H9 (cell line): Measurements from ENCODE around the gene ACADS. TPM values are rescaled to one million over a fixed set of nuclear protein-coding genes. Genes with fewer than 3 reads are reported as not detected.

Experiments used
- DNase-seq: peaks from one replicate; pipeline ENCODE4 v3.0.0-alpha.2; 2017
- H2AFZ ChIP-seq: one replicate; pipeline ENCODE4 v1.6.1; 2013; ENCODE audit warnings: mild to moderate bottlenecking, low read length, control low read depth, moderate library complexity
- H2AK5ac ChIP-seq: 2 replicates; pipeline ENCODE4 v1.6.1; 2013; ENCODE audit warnings: low read length, control low read depth, mixed read lengths; ENCODE audit not compliant: insufficient read length
- H2BK120ac ChIP-seq: one replicate; pipeline ENCODE4 v1.6.1; 2013; ENCODE audit warnings: low read depth, mild to moderate bottlenecking, low read length, control low read depth, inconsistent platforms; ENCODE audit not compliant: poor library complexity, severe bottlenecking
- H2BK12ac ChIP-seq: 2 replicates; pipeline ENCODE4 v1.6.1; 2013; ENCODE audit warnings: low read length, control low read depth, mixed read lengths, low read depth; ENCODE audit not compliant: insufficient read length
- H2BK15ac ChIP-seq: 2 replicates; pipeline ENCODE4 v1.6.1; 2013; ENCODE audit warnings: low read depth, low read length, control low read depth
- H2BK20ac ChIP-seq: one replicate; pipeline ENCODE4 v1.6.1; 2013; ENCODE audit warnings: low read depth, mild to moderate bottlenecking, low read length, control low read depth, inconsistent platforms; ENCODE audit not compliant: poor library complexity, severe bottlenecking
- H2BK5ac ChIP-seq: 2 replicates; pipeline ENCODE4 v1.6.1; 2013; ENCODE audit warnings: low read length, control low read depth, mixed read lengths; ENCODE audit not compliant: insufficient read length
- H3K14ac ChIP-seq: 2 replicates; pipeline ENCODE4 v1.6.1; 2013; ENCODE audit warnings: low read length, control low read depth; ENCODE audit not compliant: insufficient read depth
- H3K18ac ChIP-seq: 2 replicates; pipeline ENCODE4 v1.6.1; 2013; ENCODE audit warnings: low read depth, mild to moderate bottlenecking, mixed read lengths, low read length, control low read depth; ENCODE audit not compliant: insufficient read length
- H3K23ac ChIP-seq: 2 replicates; pipeline ENCODE4 v1.6.1; 2013; ENCODE audit warnings: low read length, control low read depth, mixed read lengths, low read depth; ENCODE audit not compliant: insufficient read length
- H3K23me2 ChIP-seq: 2 replicates; pipeline ENCODE4 v1.6.1; 2013; ENCODE audit warnings: low read depth, mild to moderate bottlenecking, mixed read lengths, low read length, control low read depth; ENCODE audit not compliant: insufficient read length, poor library complexity, severe bottlenecking
- H3K27ac ChIP-seq: 2 replicates; pipeline ENCODE4 v1.5.1; 2013; ENCODE audit warnings: low read length, control low read depth, mixed read lengths, low read depth; ENCODE audit not compliant: insufficient read length
- H3K27me3 ChIP-seq: 2 replicates; pipeline ENCODE4 v1.6.1; 2013; ENCODE audit warnings: low read length, control low read depth, inconsistent platforms; ENCODE audit not compliant: insufficient read depth
- H3K4ac ChIP-seq: 2 replicates; pipeline ENCODE4 v1.6.1; 2013; ENCODE audit warnings: low read depth, mild to moderate bottlenecking, control low read depth, inconsistent platforms, low read length, moderate library complexity
- H3K4me1 ChIP-seq: 2 replicates; pipeline ENCODE4 v1.6.1; 2013; ENCODE audit warnings: low read length, control low read depth, inconsistent platforms; ENCODE audit not compliant: insufficient read depth
- H3K4me2 ChIP-seq: 2 replicates; pipeline ENCODE4 v1.6.1; 2013; ENCODE audit warnings: low read length, control low read depth, mixed read lengths; ENCODE audit not compliant: insufficient read length, insufficient read depth
- H3K56ac ChIP-seq: 2 replicates; pipeline ENCODE4 v1.6.1; 2013; ENCODE audit warnings: low read depth, mild to moderate bottlenecking, mixed read lengths, low read length, control low read depth; ENCODE audit not compliant: insufficient read length
- H3K79me1 ChIP-seq: 2 replicates; pipeline ENCODE4 v1.6.1; 2013; ENCODE audit warnings: low read depth, mild to moderate bottlenecking, moderate library complexity, low read length, control low read depth, inconsistent platforms; ENCODE audit not compliant: insufficient read depth, poor library complexity, severe bottlenecking
- H3K79me2 ChIP-seq: 2 replicates; pipeline ENCODE4 v1.6.1; 2013; ENCODE audit warnings: low read length, control low read depth, inconsistent platforms; ENCODE audit not compliant: insufficient read depth
- H3K9ac ChIP-seq: 2 replicates; pipeline ENCODE4 v1.6.1; 2013; ENCODE audit warnings: low read length, control low read depth, mixed read lengths; ENCODE audit not compliant: insufficient read length; ENCODE audit errors: extremely low read depth
- H3K9me3 ChIP-seq: one replicate; pipeline ENCODE4 v1.6.1; 2013; ENCODE audit warnings: low read depth, low read length, inconsistent platforms; ENCODE audit not compliant: control insufficient read depth
- H3T11ph ChIP-seq: one replicate; pipeline ENCODE4 v1.6.1; 2013; ENCODE audit warnings: mild to moderate bottlenecking, low read length, control low read depth, inconsistent platforms
- H4K20me1 ChIP-seq: one replicate; pipeline ENCODE4 v1.6.1; 2013; ENCODE audit not compliant: control insufficient read depth, insufficient read length, insufficient read depth
- H4K5ac ChIP-seq: 2 replicates; pipeline ENCODE4 v1.6.1; 2013; ENCODE audit warnings: low read depth, mild to moderate bottlenecking, mixed read lengths, low read length, control low read depth; ENCODE audit not compliant: insufficient read length
- H4K8ac ChIP-seq: replicated peaks from 2 replicates; pipeline ENCODE4 v1.6.1; 2013; ENCODE audit warnings: low read length, control low read depth, mixed read lengths, low read depth; ENCODE audit not compliant: insufficient read length
- H4K91ac ChIP-seq: 2 replicates; pipeline ENCODE4 v1.6.1; 2013; ENCODE audit warnings: low read depth, mild to moderate bottlenecking, moderate library complexity, mixed read lengths, low read length, control low read depth; ENCODE audit not compliant: insufficient read length
- H3K27ac Mint-ChIP-seq, 3 experiments: 2 replicates in 2 of 3; 3 replicates in 1 of 3; pipeline ENCODE4 v1.8.0; 2020 to 2021; ENCODE audit warnings: mixed read lengths in 3 of 3, mild to moderate bottlenecking in 1 of 3, moderate library complexity in 1 of 3
- H3K27me3 Mint-ChIP-seq: 2 replicates; pipeline ENCODE4 v1.8.0; 2021; ENCODE audit warnings: low read depth, mild to moderate bottlenecking, moderate library complexity, mixed read lengths
- H3K36me3 Mint-ChIP-seq, 3 experiments: 2 replicates in 2 of 3; 3 replicates in 1 of 3; pipeline ENCODE4 v1.8.0; 2020 to 2021; ENCODE audit warnings: low read depth in 3 of 3, mixed read lengths in 3 of 3; ENCODE audit not compliant: insufficient read depth in 1 of 3
- H3K4me1 Mint-ChIP-seq, 2 experiments: 2 replicates each; pipeline ENCODE4 v1.8.0; 2020; ENCODE audit warnings: mixed read lengths in 2 of 2
- H3K4me3 Mint-ChIP-seq, 2 experiments: 2 replicates in 1 of 2; 3 replicates in 1 of 2; pipeline ENCODE4 v1.8.0; 2020 to 2021; ENCODE audit warnings: mild to moderate bottlenecking in 2 of 2, mixed read lengths in 2 of 2, moderate library complexity in 1 of 2
- H3K9me3 Mint-ChIP-seq, 2 experiments: 2 replicates in 1 of 2; 3 replicates in 1 of 2; pipeline ENCODE4 v1.8.0; 2020; ENCODE audit warnings: mild to moderate bottlenecking in 2 of 2, mixed read lengths in 2 of 2, moderate library complexity in 1 of 2
- WGBS: extraction: QIAGEN DNeasy Blood & Tissue Kit; methylation state at CpG from one replicate; pipeline ENCODE4 v1.1.7; 2013; ENCODE audit warnings: missing lambda C conversion rate, low lambda C conversion rate, mixed read lengths; ENCODE audit not compliant: insufficient read length; ENCODE audit errors: extremely low coverage; 5-methylcytosine and 5-hydroxymethylcytosine counted together
- total RNA-seq: library from RNA; stranded (reverse); gene quantifications from 2 replicates; pipeline ENCODE4 v1.2.1, GENCODE V29; 2021
- TF ChIP-seq, protein P1 (sequence below): fragments of 200-600 bp; sonication (generic); conservative IDR thresholded peaks from 3 replicates; pipeline ENCODE4 v1.8.0; 2021; ENCODE audit warnings: antibody characterized with exemption, mild to moderate bottlenecking

The ACADS gene
- total RNA-seq, 1 experiment from 2014 or later: 8.3 TPM

DNA sequence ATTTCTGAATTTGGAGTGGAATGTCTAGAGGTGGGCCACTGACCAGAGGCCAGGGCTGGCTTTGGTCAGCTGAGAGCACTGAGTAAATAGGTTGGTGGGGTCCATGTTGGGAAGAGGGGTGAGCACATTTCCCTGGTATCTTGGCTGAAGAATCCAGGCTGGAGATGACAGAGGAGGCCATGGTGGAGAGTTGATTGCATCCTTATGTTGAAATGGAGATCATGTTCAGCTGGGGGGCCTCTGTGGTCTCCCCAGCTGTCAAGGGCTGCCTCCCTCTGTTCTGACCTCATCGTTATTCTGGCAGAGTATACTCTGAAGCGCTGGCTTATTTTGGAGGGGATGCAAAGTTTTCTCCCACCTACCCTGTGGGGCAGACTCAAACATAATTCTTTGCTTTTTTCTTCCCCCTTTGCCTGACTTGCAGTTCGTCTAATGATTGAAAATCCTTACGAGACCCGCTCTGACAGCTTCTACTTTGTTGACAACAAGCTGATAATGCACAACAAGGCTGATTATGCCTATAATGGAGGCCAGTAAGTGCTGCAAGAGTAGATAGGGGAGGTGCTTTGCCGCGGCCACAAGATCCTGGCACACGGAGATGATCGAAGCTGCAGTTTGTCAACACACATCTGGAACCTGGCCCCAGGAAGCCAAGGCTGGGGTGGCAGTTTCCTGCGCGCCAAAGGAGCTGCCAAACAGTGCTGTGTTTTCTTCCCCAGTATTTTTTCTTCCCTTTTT lies 6.0 kb upstream of the ACADS start:
- Histone ChIP-seq H2BK12ac (no peak overlapping the region), H2AFZ (no peak overlapping the region), H2BK20ac (no peak overlapping the region), H3K79me1 (no peaks in the 10 kb centered on the region), H3K4ac (no peak overlapping the region), H3K4me1 (no peaks in the 10 kb centered on the region), H3K27ac (no peak overlapping the region), H3K27me3 (no peaks in the 10 kb centered on the region), H3K4me2 (no peak overlapping the region), H4K91ac (no peak overlapping the region), H4K20me1 (no peaks in the 10 kb centered on the region), H2BK120ac (no peak overlapping the region), H3K23me2 (no peaks in the 10 kb centered on the region), H3K79me2 (no peaks in the 10 kb centered on the region), H2BK15ac (no peak overlapping the region), H4K5ac (no peak overlapping the region), H3K18ac (no peak overlapping the region), H2AK5ac (no peak overlapping the region), H4K8ac (no peak overlapping the region), H3K9me3 (no peaks in the 10 kb centered on the region), H3K9ac (no peak overlapping the region), H3K14ac (no peak overlapping the region), H3T11ph (no peak overlapping the region), H3K23ac (no peak overlapping the region), H2BK5ac (no peak overlapping the region), H3K56ac (no peak overlapping the region)
- H3K27me3 Mint-ChIP-seq: no peaks in the 10 kb centered on the region
- H3K9me3 Mint-ChIP-seq: no peaks in the 10 kb centered on the region
- H3K36me3 Mint-ChIP-seq: peaks cover 47 to 92% (median 86%) of the 10 kb centered on the region in 3 experiments
- DNase-seq: no peak
- WGBS: no CpG with 5 or more reads among the region's 11 CpGs
- TF ChIP-seq, protein P1, sequence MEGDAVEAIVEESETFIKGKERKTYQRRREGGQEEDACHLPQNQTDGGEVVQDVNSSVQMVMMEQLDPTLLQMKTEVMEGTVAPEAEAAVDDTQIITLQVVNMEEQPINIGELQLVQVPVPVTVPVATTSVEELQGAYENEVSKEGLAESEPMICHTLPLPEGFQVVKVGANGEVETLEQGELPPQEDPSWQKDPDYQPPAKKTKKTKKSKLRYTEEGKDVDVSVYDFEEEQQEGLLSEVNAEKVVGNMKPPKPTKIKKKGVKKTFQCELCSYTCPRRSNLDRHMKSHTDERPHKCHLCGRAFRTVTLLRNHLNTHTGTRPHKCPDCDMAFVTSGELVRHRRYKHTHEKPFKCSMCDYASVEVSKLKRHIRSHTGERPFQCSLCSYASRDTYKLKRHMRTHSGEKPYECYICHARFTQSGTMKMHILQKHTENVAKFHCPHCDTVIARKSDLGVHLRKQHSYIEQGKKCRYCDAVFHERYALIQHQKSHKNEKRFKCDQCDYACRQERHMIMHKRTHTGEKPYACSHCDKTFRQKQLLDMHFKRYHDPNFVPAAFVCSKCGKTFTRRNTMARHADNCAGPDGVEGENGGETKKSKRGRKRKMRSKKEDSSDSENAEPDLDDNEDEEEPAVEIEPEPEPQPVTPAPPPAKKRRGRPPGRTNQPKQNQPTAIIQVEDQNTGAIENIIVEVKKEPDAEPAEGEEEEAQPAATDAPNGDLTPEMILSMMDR: no peak
- H3K4me3 Mint-ChIP-seq: no peak overlapping the region
- peaks cover 3 to 4% of the 10 kb centered on the region in 2 experiments for H3K4me1 Mint-ChIP-seq
- no peak overlapping the region for H3K27ac Mint-ChIP-seq
